NCI-H1694 (cell line): ENCODE data around the gene ACAT1.
"Not testable (repeated sequence)": the region's sequence is repeated elsewhere in the genome, so short reads cannot be mapped to it uniquely, and the experiment has no call there.

Experiments
- DNase-seq: peaks from one replicate; lab custom pipeline; 2025; lab: John Stamatoyannopoulos, UW

The ACAT1 gene

GRCh38 chr11:108144615-108145014 is 23.2 kb downstream of the ACAT1 start:
- no peak for DNase-seq

DNA sequence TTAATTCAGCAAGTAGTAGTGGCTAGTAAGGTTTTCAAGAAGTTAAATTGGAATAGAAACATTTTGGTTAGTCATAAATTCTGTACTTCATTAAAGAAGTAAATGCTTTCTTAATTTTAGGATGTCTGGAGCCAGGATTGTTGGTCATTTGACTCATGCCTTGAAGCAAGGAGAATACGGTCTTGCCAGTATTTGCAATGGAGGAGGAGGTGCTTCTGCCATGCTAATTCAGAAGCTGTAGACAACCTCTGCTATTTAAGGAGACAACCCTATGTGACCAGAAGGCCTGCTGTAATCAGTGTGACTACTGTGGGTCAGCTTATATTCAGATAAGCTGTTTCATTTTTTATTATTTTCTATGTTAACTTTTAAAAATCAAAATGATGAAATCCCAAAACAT is 25.8 kb downstream of the ACAT1 start:
- DNase-seq = no peak

- DNase-seq = no peak
These were observed 27.2 kb downstream of the ACAT1 start for GRCh38 chr11:108148556-108148955.

DNA sequence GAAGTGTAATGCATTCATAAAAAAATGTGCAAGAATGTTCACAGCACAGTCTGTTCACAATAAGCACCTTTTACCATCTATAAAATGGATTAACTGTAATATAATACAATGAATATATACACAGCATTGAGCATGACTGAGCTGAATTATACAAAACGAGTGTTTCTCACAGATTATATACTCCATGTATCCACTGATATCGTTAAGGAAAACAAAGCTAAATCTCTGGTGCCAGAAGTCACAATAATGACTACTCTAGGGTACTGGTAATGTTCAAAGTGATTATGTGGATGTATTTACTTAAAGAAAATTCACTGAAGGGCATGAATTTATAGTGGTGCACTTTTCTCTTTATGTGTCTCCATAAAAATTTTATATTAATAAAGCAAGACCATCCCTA is 33.2 kb downstream of the ACAT1 start:
- no peak for DNase-seq

DNA sequence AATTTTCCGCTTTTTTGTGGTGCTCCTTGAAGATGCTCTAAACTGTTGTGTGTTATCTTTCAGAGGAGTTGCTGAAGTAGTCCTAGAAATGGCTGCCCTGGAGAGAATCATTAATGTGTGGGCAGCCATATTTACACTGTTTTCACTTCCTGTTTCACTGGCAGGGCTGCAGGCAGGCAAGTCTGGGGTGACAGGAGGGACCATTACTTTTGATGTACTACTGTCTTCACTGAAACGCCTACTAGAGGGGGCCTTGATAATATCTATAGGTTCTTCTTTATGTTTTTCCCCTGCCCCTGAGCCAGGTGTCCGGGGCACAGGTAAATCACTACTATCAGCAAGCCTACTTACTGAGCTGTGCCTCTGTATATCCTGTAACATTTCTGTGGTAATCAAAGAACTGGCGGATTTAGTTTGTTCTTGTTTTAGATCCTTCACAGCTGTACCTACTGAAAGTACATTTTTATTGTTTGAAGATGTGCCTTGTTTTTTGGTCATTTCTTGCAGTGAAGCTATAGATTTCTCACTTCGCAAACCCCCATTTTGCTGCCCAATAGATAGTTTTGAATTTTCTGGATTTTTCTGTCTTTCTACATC is 39.7 kb downstream of the ACAT1 start:
- no peak for DNase-seq

DNA sequence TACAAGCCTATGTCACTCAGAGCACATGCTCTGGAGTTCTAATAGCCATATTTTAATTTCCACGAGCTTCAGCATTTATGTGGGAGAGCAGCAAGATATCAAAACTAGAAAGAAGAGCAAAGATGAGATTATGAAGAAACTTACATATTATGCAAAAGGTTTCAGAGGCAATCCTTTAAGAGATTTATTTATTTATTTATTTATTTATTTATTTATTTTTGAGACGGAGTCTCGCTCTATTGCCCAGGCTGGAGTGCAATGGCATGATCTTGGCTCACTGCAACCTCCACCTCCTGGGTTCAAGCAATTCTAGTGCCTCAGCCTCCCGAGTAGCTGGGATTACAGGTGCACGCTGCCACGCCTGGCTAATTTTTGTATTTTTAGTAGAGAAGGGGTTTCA is 41.5 kb downstream of the ACAT1 start:
- DNase-seq = not testable (repeated sequence)

DNA sequence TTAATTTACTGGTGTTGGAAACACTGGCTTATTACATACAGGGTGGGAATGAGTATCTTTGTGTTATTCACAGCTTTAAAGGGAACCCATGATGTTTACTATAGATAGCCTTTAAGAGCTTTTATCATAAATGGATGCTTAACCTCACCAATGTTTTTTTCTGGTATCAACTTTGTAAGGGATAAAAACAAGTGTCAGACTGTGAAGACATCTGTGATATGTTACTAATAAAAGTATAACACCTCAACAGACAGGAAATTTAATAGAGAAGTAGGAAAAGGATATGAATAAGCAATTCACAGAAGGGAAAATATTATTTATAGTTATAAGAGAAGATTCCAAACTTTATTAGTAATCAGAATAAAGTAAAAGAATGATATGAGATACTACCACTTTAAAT is 46.3 kb downstream of the ACAT1 start:
- no peak for DNase-seq

DNA sequence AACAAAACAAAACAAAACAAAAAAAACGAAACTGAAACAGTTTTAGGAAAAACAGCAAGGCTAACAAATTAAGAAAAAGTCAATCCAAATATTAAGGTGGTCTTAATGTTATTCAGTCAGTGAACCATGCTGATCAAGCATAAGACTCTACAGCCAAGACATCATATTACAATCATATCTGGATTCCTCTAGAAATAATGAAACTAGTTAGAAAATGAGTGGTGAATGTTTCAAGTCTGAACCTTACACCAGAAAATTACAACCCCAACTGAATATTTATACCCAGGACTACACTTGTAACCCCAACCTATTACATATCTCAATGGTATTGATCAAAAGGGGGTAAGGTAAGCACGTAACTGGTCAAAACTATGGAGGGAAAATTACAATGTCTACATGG is 48.8 kb downstream of the ACAT1 start:
- no peak for DNase-seq

GRCh38 chr11:108177570-108177969 is 56.2 kb downstream of the ACAT1 start:
- DNase-seq = no peak

DNA sequence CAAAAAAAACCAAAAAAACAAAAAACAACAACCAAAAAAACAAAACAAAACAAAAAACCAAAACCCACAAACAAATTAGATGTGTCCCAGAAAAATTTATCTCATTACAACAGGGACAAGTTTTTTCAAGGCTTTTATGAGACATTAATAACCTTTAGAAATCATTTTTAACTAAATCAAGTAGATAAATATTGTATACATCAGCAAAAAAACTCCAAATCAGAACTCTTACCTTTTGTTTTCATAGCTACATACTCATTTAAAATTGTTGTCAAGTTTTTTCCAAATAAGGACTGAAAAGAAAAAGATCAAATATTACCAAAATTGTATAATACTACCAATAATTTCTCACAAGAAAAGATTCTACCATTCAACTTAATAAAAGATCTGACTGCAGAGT is 72.4 kb downstream of the ACAT1 start:
- no peak for DNase-seq

DNA sequence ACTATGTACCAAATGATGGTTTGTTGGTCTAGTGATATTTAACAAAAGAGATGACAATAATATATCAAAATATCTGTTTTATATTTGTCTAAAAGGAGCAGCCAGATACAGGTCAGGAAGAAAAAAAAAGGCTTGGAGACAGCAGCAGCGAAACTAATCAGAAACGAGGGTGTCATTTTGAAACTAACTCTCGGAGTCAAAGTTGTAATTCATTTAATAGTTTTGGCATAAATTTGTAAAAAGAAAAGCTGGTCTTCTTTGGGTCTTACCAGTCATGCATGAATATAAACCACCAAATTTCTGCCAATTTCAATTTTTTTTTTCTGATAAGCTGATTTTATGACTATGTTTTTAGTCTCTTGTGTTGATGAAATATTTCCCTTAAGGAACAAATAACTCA is 75.5 kb downstream of the ACAT1 start:
- no peak for DNase-seq
